ENCODE data around the gene MBD6.

The MBD6 gene

GRCh38 chr12:57518920-57519795 lies 3.5 kb upstream of the MBD6 start:
- no peak for DNase-seq (ENCODE audit: extremely low read depth, low read depth)
- TF ChIP-seq CTCF (IDR thresholded peaks at IDR 0.05; ENCODE audit: low read depth, low read length) = no peak

- no peak for DNase-seq (ENCODE audit: extremely low read depth, low read depth)
- TF ChIP-seq CTCF (IDR thresholded peaks at IDR 0.05; ENCODE audit: low read depth, low read length) = no peak
Measured at GRCh38 chr12:57519796-57520052, 2.9 kb upstream of the MBD6 start.

GRCh38 chr12:57520053-57520818 lies 2.4 kb upstream of the MBD6 start, which contains the start of gene DDIT3:
Gene DDIT3, minus strand, starts transcription at chr12:57520514. Its CDS starts 3,108 bp downstream, at chr12:57517406.
- TF ChIP-seq CTCF (IDR thresholded peaks at IDR 0.05; ENCODE audit: low read depth, low read length) = no peak
- peak; percentile 99 for DNase-seq (ENCODE audit: extremely low read depth, low read depth)

- no peak for DNase-seq (ENCODE audit: extremely low read depth, low read depth)
- no peak for TF ChIP-seq CTCF (IDR thresholded peaks at IDR 0.05; ENCODE audit: low read depth, low read length)
Measured at GRCh38 chr12:57521525-57522010, 1.1 kb upstream of the MBD6 start.

GRCh38 chr12:57522887-57523705 lies 472 bp downstream of the MBD6 start:
- no peak for DNase-seq (ENCODE audit: extremely low read depth, low read depth)
- no peak for TF ChIP-seq CTCF (IDR thresholded peaks at IDR 0.05; ENCODE audit: low read depth, low read length)

GRCh38 chr12:57523706-57524614 lies 1.3 kb downstream of the MBD6 start:
- no peak for DNase-seq (ENCODE audit: extremely low read depth, low read depth)
- no peak for TF ChIP-seq CTCF (IDR thresholded peaks at IDR 0.05; ENCODE audit: low read depth, low read length)

All from AG09319 (cell line).